Uterus (tissue), 2 donors: ENCODE measurements around the gene MMP7.

ENCODE experiments used
- POLR2A ChIP-seq, 2 donors: fragments of 450-650 bp; IDR thresholded peaks; one replicate each; pipeline ENCODE4 v1.6.1; 2016; ENCODE audit warnings: antibody characterized with exemption in 2 of 2, mild to moderate bottlenecking in 1 of 2, moderate library complexity in 1 of 2
- TF ChIP-seq, protein P1 (sequence below), 4 experiments: fragments of 200-600 bp in 2 of 4; fragments of 450-650 bp in 2 of 4; sonication (generic) in 2 of 4; IDR thresholded peaks; one replicate each; pipeline ENCODE4 v1.5.1; 2016 to 2019; ENCODE audit warnings: antibody characterized with exemption in 4 of 4, mild to moderate bottlenecking in 2 of 4, moderate library complexity in 1 of 4

DNA sequence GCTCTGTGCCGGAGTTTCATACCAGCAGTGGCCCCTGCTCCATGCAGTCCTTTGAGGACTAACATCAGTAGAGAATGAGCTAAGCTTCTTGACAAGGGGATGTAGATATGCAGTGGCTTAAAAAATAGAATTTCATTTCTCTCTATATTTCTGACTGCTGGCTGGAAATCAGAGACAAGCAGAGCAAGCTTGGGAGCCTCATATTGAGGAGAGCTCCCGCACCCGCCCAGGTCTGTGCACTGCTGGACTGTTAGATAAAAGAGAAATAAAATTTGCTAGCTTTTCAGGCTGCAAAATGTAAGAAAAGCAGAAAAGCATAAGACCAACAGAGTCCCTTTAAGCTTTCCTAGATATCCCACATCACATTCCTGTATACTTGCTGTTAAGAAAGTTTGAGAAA, 31.4 kb downstream of the MMP7 start:
- TF ChIP-seq, protein P1, sequence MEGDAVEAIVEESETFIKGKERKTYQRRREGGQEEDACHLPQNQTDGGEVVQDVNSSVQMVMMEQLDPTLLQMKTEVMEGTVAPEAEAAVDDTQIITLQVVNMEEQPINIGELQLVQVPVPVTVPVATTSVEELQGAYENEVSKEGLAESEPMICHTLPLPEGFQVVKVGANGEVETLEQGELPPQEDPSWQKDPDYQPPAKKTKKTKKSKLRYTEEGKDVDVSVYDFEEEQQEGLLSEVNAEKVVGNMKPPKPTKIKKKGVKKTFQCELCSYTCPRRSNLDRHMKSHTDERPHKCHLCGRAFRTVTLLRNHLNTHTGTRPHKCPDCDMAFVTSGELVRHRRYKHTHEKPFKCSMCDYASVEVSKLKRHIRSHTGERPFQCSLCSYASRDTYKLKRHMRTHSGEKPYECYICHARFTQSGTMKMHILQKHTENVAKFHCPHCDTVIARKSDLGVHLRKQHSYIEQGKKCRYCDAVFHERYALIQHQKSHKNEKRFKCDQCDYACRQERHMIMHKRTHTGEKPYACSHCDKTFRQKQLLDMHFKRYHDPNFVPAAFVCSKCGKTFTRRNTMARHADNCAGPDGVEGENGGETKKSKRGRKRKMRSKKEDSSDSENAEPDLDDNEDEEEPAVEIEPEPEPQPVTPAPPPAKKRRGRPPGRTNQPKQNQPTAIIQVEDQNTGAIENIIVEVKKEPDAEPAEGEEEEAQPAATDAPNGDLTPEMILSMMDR (IDR thresholded peaks at IDR 0.05): no peak
- no peak for TF ChIP-seq POLR2A (IDR thresholded peaks at IDR 0.05)
